DOHH2 (cell line): Measurements from ENCODE around the gene C2orf76.

Experiments used
- H3F3A ChIP-seq: fragments of 200-600 bp; sonication (generic), shearing (Covaris generic); 2 replicates; pipeline ENCODE4 v1.6.0; 2016; ENCODE audit warnings: antibody characterized with exemption, mild to moderate bottlenecking; ENCODE audit not compliant: control insufficient read depth, insufficient read depth
- H3K27ac ChIP-seq: fragments of 200-600 bp; sonication (generic); 2 replicates; pipeline ENCODE4 v1.5.1; 2014; ENCODE audit warnings: low read depth, mild to moderate bottlenecking, low read length, moderate library complexity
- H3K27me3 ChIP-seq: fragments of 200-600 bp; sonication (generic); 2 replicates; pipeline ENCODE4 v1.6.1; 2014; ENCODE audit warnings: mild to moderate bottlenecking, low read length, mixed read lengths; ENCODE audit not compliant: control insufficient read depth
- H3K36me3 ChIP-seq: fragments of 200-600 bp; sonication (generic); 2 replicates; pipeline ENCODE4 v1.6.1; 2014; ENCODE audit warnings: mild to moderate bottlenecking, low read length, moderate library complexity, mixed read lengths; ENCODE audit not compliant: control insufficient read depth
- H3K4me1 ChIP-seq: fragments of 200-600 bp; sonication (generic); 2 replicates; pipeline ENCODE4 v1.6.1; 2014; ENCODE audit warnings: mild to moderate bottlenecking, low read length, mixed read lengths; ENCODE audit not compliant: control insufficient read depth
- H3K4me2 ChIP-seq: fragments of 200-600 bp; sonication (generic); 2 replicates; pipeline ENCODE4 v1.6.0; 2014; ENCODE audit warnings: mild to moderate bottlenecking, low read length, moderate library complexity
- H3K4me3 ChIP-seq: fragments of 200-600 bp; sonication (generic); 2 replicates; pipeline ENCODE4 v1.5.1; 2014; ENCODE audit warnings: mild to moderate bottlenecking, low read length, mixed read lengths
- H3K79me2 ChIP-seq: fragments of 200-600 bp; sonication (generic); 2 replicates; pipeline ENCODE4 v1.6.1; 2014; ENCODE audit warnings: mild to moderate bottlenecking, low read length, mixed read lengths; ENCODE audit not compliant: control insufficient read depth
- H3K9me2 ChIP-seq: fragments of 200-600 bp; sonication (generic); replicated peaks from 2 replicates; pipeline ENCODE4 v1.6.1; 2014; ENCODE audit warnings: mild to moderate bottlenecking, low read length, mixed read lengths; ENCODE audit not compliant: control insufficient read depth
- H3K9me3 ChIP-seq: fragments of 200-600 bp; sonication (generic); 2 replicates; pipeline ENCODE4 v1.6.1; 2014; ENCODE audit warnings: antibody characterized with exemption, low read length, mixed read lengths; ENCODE audit not compliant: control insufficient read depth, insufficient read depth
- H4K20me1 ChIP-seq: fragments of 200-600 bp; sonication (generic); 2 replicates; pipeline ENCODE4 v1.6.0; 2014; ENCODE audit warnings: low read depth, mild to moderate bottlenecking, antibody characterized with exemption, low read length, moderate library complexity; ENCODE audit not compliant: control insufficient read depth, insufficient read depth
- CTCF ChIP-seq: fragments of 200-600 bp; sonication (generic); IDR thresholded peaks from one replicate; pipeline ENCODE4 v1.5.1; 2014; ENCODE audit warnings: antibody characterized with exemption, mild to moderate bottlenecking, low read depth, low read length; ENCODE audit not compliant: poor library complexity, severe bottlenecking
- EZH2phosphoT487 ChIP-seq: fragments of 200-600 bp; sonication (generic); IDR thresholded peaks from 2 replicates; pipeline ENCODE4 v1.6.1; 2017; ENCODE audit warnings: borderline replicate concordance, mild to moderate bottlenecking, antibody characterized with exemption, low read length, moderate library complexity, mixed read lengths

The C2orf76 gene

GRCh38 chr2:119338826-119339561 lies 27.6 kb downstream of the C2orf76 start:
- Histone ChIP-seq H3K4me2 (peak overlapping the region; percentile 84), H3K9me3 (no peaks in the 10 kb centered on the region), H3F3A (peaks cover 7% of the 10 kb centered on the region; the same call in 1 of the 2 replicates), H3K27ac (peak overlapping the region; percentile 81), H3K79me2 (no peaks in the 10 kb centered on the region), H4K20me1 (no peaks in the 10 kb centered on the region), H3K4me3 (peak overlapping the region; percentile 54), H3K4me1 (peaks cover 39% of the 10 kb centered on the region), H3K36me3 (no peaks in the 10 kb centered on the region), H3K9me2 (no peaks in the 10 kb centered on the region), H3K27me3 (no peaks in the 10 kb centered on the region)
- TF ChIP-seq CTCF (no peak), EZH2phosphoT487 (no peak)

- Histone ChIP-seq H3K4me2 (peak overlapping the region; percentile 84), H3F3A (peaks cover 7% of the 10 kb centered on the region; the same call in 1 of the 2 replicates), H3K36me3 (no peaks in the 10 kb centered on the region), H3K79me2 (no peaks in the 10 kb centered on the region), H3K4me1 (peaks cover 37% of the 10 kb centered on the region), H3K27ac (peak overlapping the region; percentile 81), H3K9me2 (no peaks in the 10 kb centered on the region), H3K9me3 (no peaks in the 10 kb centered on the region), H4K20me1 (no peaks in the 10 kb centered on the region), H3K27me3 (no peaks in the 10 kb centered on the region), H3K4me3 (peak overlapping the region; percentile 54)
- no peak for TF ChIP-seq EZH2phosphoT487
- no peak for TF ChIP-seq CTCF
Measured at GRCh38 chr2:119338272-119338671, 28.4 kb downstream of the C2orf76 start.

GRCh38 chr2:119337749-119338148 lies 28.9 kb downstream of the C2orf76 start:
- Histone ChIP-seq H3F3A (peaks cover 7% of the 10 kb centered on the region; the same call in 1 of the 2 replicates), H3K4me3 (no peak overlapping the region), H3K9me3 (no peaks in the 10 kb centered on the region), H3K27ac (peak overlapping the region; percentile 81), H3K4me1 (peaks cover 37% of the 10 kb centered on the region), H4K20me1 (no peaks in the 10 kb centered on the region), H3K36me3 (no peaks in the 10 kb centered on the region), H3K9me2 (no peaks in the 10 kb centered on the region), H3K27me3 (no peaks in the 10 kb centered on the region), H3K4me2 (peak overlapping the region; percentile 84), H3K79me2 (no peaks in the 10 kb centered on the region)
- TF ChIP-seq EZH2phosphoT487 = no peak
- no peak for TF ChIP-seq CTCF
